ENCODE measurements around the gene SLC6A13. TPM values are rescaled to one million over a fixed set of nuclear protein-coding genes. Genes with fewer than 3 reads are reported as not detected.
A peak's percentile ranks its signal among the peaks of the same experiment; 100 is the strongest.

Gene SLC6A13
- total RNA-seq, 2 donors from 2014 or later: 2.6 to 3.3 TPM

DNA sequence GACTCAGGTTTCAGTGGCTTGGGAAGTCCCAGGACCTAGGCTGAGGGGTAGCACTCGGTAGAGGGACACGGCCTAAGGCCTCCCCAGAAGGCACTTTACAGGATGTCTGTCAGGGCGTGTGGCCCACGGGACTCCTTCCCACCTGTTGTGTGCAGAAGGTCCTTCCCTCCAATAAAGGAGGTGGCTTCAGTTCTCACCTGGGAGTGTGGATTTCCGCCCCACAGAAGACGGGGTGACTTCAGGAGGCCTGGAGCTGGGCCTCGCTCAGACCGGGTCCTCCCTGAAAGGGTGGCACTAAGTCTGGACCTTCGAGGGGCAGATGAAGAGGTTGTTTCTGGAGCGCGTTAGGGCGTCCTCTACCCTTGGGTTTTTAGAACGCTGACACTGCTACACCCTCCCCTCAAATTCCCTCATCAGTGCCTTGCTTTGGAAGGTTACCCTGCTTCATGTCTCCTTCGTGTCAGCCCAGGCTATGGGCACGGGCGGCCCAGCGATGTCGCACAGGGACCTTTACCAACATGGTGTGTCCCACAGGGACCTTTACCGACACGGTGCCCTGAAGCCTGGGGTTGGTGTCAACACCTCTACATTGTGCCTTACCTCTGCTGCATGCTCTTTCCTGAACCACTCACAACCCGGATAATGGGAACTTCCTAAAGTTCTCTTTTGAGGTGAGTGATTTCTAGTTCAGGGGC lies 55.7 kb downstream of the SLC6A13 start:
- H3K4me3 Mint-ChIP-seq: no peak overlapping the region
- ATAC-seq (replicated peaks in 1 of 2): no peak
- DNase-seq: no peak
- H3K36me3 Mint-ChIP-seq (ENCODE audit: insufficient read depth in 2 of 2): no peaks in the 10 kb centered on the region
- no peaks in the 10 kb centered on the region for H3K4me1 Mint-ChIP-seq (ENCODE audit: low read depth)
- no peaks in the 10 kb centered on the region for H3K9me3 Mint-ChIP-seq
- no peak overlapping the region for H3K27ac Mint-ChIP-seq
- peaks cover 64% of the 10 kb centered on the region for H3K27me3 Mint-ChIP-seq (ENCODE audit: low read depth)

DNA sequence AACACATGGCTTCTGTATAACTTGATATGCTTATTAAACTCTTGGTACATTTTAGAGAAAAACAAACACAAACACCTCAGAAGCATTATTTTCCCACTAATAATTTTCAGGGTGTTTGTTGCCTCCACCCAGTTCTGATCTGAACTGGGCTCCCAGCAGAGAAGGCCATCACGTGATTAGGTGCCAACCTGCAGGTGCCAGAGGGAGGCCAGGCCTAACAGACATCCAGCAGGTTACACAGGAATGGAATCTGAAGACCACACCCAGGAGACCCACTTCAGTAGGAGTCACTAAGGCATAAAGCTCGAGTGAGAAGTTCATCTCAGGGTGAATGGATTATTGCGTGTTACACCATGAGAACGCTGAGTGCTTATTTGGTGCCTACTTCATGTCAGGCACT lies 57.6 kb downstream of the SLC6A13 start:
- no peak overlapping the region for H3K27ac Mint-ChIP-seq
- H3K36me3 Mint-ChIP-seq (ENCODE audit: insufficient read depth in 2 of 2): no peaks in the 10 kb centered on the region
- no peak for ATAC-seq (replicated peaks in 1 of 2)
- H3K4me1 Mint-ChIP-seq (ENCODE audit: low read depth): no peaks in the 10 kb centered on the region
- no peaks in the 10 kb centered on the region for H3K9me3 Mint-ChIP-seq
- H3K4me3 Mint-ChIP-seq: no peak overlapping the region
- peaks cover 61% of the 10 kb centered on the region for H3K27me3 Mint-ChIP-seq (ENCODE audit: low read depth)
- no peak for DNase-seq

DNA sequence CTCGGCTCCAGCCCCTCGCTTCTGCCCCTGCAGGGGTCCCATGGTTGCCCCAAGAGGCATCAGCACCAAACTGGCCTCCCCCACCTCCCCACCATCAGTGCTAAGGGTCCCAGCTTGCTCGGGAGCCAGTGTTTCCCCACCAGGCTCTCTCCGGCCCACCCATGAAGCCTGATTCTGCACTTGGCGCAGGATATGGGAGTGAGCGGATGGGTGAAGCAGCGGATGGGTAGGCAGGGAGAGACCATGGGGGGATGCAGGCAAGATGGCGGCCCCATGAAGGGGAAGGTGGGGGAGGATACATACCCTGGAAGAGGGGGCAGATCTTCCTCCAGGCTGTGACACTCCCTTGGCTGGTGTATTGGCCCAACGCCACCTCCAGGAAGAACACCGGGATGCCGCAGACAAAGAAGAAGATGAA lies 58.4 kb downstream of the SLC6A13 start:
- no peak overlapping the region for H3K27ac Mint-ChIP-seq
- no peaks in the 10 kb centered on the region for H3K4me1 Mint-ChIP-seq (ENCODE audit: low read depth)
- peaks cover 53% of the 10 kb centered on the region for H3K27me3 Mint-ChIP-seq (ENCODE audit: low read depth)
- no peak for ATAC-seq (replicated peaks in 1 of 2)
- H3K36me3 Mint-ChIP-seq (ENCODE audit: insufficient read depth in 2 of 2): no peaks in the 10 kb centered on the region
- DNase-seq: no peak
- no peaks in the 10 kb centered on the region for H3K9me3 Mint-ChIP-seq
- H3K4me3 Mint-ChIP-seq: no peak overlapping the region

DNA sequence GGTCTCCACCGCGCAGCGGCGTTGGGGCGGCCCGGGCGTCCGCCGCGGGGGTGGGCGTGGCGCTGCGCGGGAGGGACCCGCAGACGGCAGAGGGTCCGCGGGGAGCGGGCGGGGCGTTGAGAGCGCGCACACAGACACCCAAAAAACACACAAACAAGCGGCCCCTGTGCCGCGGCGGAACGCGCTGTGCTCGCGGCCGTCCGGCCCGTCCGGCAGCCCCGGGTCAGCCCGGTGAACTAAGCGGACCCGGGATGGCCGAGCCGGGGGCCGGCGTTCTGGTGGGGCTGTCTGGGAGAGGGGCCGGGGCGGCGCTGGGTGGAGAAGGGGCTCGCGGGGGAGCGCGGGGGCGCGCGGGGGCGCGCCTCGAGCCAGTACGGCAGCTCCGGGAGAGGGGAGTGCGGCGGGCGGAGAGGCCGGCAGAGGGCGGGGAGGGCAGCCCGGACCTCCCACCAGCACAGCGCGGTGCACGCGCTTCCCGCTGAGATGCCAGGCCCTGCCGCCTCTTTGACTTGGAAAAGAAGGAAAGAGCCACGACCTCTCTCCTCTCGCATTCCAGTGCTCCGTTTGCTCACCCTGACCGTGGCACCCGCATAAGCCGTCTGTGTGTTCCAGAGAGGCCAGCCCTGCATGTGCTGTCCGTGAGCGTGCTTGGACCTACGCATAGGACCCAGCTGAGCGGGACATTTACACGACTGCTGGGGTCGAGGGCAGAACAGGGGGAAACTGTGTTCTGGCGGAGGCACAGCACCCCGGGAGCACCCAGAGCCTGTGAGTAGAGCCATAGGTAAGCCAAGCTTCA lies 59.0 kb downstream of the SLC6A13 start:
- Mint-ChIP-seq H3K27ac (no peak overlapping the region), H3K36me3 (ENCODE audit: insufficient read depth in 2 of 2) (no peaks in the 10 kb centered on the region), H3K4me1 (ENCODE audit: low read depth) (no peaks in the 10 kb centered on the region), H3K4me3 (no peak overlapping the region), H3K27me3 (ENCODE audit: low read depth) (peaks cover 47% of the 10 kb centered on the region), H3K9me3 (no peaks in the 10 kb centered on the region)
- ATAC-seq (replicated peaks in 1 of 2) (no peak), DNase-seq (no peak)

DNA sequence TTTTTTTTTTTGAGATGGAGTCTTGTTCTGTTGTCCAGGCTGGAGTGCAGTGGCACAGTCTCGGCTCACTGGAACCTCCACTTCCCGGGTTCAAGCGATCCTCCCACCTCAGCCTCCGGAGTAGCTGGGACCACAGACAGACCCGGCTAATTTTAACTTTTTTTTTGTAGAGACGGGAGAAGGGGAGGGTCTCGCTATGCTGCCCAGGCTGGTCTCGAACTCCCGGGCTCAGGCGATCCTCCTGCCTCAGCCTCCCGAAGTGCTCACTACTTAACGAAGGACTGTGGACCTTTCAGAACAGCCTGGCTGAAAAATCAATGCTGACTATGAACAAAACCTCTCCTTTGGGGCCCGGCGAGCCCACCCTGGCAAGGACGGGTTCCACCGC lies 59.6 kb downstream of the SLC6A13 start:
- Mint-ChIP-seq H3K27me3 (ENCODE audit: low read depth) (peaks cover 47% of the 10 kb centered on the region), H3K4me3 (no peak overlapping the region), H3K4me1 (ENCODE audit: low read depth) (no peaks in the 10 kb centered on the region), H3K27ac (no peak overlapping the region), H3K9me3 (no peaks in the 10 kb centered on the region), H3K36me3 (ENCODE audit: insufficient read depth in 2 of 2) (no peaks in the 10 kb centered on the region)
- ATAC-seq (replicated peaks in 1 of 2) (no peak), DNase-seq (no peak)

DNA sequence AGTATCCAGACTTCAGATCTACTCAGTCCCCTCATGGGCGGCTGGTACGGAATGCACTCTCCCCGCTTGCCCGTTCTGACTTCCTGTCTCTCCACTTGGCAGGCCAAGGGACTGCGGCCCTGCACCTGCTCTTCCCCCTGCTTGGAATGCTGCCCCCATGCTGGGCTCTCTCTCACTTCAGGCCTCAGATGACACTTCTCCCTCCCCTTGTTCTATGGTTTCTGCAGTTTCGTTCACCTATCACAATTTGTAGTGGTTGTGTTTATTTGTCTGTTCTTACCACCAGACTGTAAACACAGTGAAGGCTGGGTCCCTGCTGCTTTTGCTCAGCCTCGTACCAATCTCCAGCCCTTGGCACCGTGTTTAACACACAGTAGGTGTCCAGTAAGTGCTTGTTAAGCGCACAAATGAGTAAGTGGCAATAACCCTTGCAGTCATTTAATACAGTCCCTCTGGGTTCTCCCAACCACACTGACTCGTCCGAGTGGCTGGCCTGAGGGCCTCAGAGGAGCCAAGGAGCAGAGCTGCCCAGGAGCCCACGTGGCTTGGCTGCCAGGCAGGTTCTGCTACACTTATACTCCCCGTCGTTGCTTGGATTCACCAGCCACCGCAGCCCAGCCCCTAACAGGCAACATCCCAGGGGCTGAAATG lies 60.4 kb downstream of the SLC6A13 start:
- H3K9me3 Mint-ChIP-seq: peaks cover 0 to 2% of the 10 kb centered on the region in 2 donors
- peak overlapping the region in 1 of 2 donors; percentile 75 for H3K4me3 Mint-ChIP-seq
- peaks cover 47% of the 10 kb centered on the region for H3K27me3 Mint-ChIP-seq (ENCODE audit: low read depth)
- no peak overlapping the region for H3K27ac Mint-ChIP-seq
- no peak for DNase-seq
- H3K36me3 Mint-ChIP-seq (ENCODE audit: insufficient read depth in 2 of 2): no peaks in the 10 kb centered on the region
- no peak for ATAC-seq (replicated peaks in 1 of 2)
- H3K4me1 Mint-ChIP-seq (ENCODE audit: low read depth): no peaks in the 10 kb centered on the region

DNA sequence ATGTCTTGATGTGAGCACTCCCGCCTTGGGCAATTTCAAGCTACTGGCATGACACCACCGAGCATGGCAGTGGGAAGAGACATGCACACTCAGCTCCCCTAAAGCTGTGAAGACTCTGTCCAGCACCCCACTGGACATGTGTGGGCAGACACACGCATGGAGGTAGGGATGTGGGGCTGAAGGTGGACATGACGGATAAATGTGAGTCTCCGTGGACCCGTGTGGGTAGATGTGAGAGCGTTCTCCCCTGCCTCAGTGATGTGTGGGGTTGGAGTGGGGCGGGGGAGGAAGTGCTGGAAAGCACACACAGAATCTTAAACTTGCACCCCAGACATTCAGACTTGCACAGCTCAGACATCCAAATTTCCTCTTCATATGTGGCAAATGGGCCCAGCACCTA lies 61.3 kb downstream of the SLC6A13 start:
- Mint-ChIP-seq H3K9me3 (peaks cover 2 to 3% of the 10 kb centered on the region in 2 donors), H3K27ac (no peak overlapping the region), H3K4me3 (no peak overlapping the region), H3K4me1 (ENCODE audit: low read depth) (no peaks in the 10 kb centered on the region), H3K27me3 (ENCODE audit: low read depth) (peaks cover 45% of the 10 kb centered on the region), H3K36me3 (ENCODE audit: insufficient read depth in 2 of 2) (no peaks in the 10 kb centered on the region)
- DNase-seq: no peak
- no peak for ATAC-seq (replicated peaks in 1 of 2)

DNA sequence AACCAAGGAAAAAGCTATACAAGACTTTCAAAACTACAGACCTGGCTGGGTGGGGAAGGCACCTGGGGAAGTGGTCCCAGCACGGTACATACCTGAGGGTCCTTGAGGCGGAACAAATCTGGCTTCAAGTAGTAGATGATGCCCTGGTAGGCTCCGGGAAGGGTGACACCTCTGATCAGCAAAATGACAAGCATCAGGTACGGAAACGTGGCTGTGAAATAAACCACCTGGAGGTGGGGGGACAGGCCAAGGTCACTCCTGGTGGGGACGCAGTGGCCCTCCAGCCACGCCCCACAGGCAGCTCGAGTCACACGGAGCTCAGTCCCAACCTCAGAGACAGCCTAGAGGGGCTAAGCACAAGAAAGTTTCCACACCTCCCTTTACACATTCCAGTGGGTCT lies 63.9 kb downstream of the SLC6A13 start:
- ATAC-seq (replicated peaks in 1 of 2): no peak
- Mint-ChIP-seq H3K27ac (no peak overlapping the region), H3K36me3 (ENCODE audit: insufficient read depth in 2 of 2) (no peaks in the 10 kb centered on the region), H3K4me3 (no peak overlapping the region), H3K4me1 (ENCODE audit: low read depth) (no peaks in the 10 kb centered on the region), H3K27me3 (ENCODE audit: low read depth) (peaks cover 20% of the 10 kb centered on the region), H3K9me3 (peaks cover 2 to 3% of the 10 kb centered on the region in 2 donors)
- DNase-seq: no peak

DNA sequence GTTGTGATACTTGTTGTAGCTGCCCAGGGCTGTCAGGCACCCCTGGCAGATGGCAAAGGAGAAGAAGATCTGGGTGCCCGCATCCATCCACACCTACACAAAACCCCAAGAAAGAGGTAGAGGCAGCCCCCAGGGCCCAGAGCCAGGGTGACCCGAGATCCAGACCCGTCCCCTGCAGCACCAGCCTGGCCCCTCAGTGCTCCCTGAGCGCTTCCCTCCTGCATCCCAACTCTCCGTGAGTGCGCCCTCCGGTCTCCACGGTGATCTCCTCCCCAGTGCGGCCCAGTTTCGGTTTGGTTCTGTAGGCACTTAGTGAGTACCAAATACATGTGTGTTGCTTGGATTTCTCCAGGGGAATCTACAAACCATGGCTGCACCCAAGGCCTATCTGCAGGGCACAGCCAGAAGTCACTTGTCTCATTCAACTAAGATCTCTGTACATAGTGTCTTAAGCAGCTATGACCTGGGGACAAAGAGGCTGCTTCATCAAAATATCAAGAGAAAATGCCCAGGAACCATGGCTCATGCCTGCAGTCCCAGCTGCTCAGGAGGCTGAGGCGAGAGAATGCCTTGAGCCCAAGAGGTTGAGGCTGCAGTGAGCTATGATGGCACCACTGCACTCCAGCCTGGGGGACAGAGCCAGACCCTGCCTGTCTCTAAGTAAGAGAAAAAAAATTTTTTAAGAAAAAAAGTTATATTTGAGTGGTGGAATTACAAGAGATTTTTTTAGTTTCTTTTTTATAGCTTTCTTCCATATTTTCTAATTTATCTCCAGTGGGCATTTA lies 64.5 kb downstream of the SLC6A13 start:
- ATAC-seq (replicated peaks in 1 of 2) (no peak), DNase-seq (no peak)
- Mint-ChIP-seq H3K27me3 (ENCODE audit: low read depth) (peaks cover 20% of the 10 kb centered on the region), H3K4me3 (no peak overlapping the region), H3K27ac (no peak overlapping the region), H3K4me1 (ENCODE audit: low read depth) (no peaks in the 10 kb centered on the region), H3K9me3 (peaks cover 2 to 3% of the 10 kb centered on the region in 2 donors), H3K36me3 (ENCODE audit: insufficient read depth in 2 of 2) (no peaks in the 10 kb centered on the region)

DNA sequence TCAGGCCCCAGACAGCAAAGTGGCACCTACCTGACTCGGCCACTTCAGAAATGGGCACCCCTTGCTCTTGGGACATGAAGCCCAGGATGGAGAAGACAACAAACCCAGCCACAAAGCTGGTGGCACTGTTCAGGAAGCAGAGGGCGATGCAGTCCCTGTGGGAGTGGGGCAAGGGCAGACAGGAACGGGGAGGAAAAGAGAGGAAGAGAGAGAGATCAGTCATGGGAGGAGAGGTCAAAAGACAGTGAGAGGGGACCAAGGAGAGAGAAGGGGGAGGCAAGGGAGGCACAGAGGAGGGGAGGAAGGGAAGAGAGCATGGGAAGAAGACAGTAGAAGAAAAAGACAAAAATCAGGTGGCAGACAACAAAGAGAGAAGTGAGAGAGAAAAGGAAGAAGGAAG lies 65.3 kb downstream of the SLC6A13 start:
- no peak overlapping the region for H3K27ac Mint-ChIP-seq
- no peaks in the 10 kb centered on the region for H3K4me1 Mint-ChIP-seq (ENCODE audit: low read depth)
- ATAC-seq (replicated peaks in 1 of 2) (no peak), DNase-seq (no peak)
- peaks cover 14% of the 10 kb centered on the region for H3K27me3 Mint-ChIP-seq (ENCODE audit: low read depth)
- H3K4me3 Mint-ChIP-seq: no peak overlapping the region
- peaks cover 2 to 3% of the 10 kb centered on the region in 2 donors for H3K9me3 Mint-ChIP-seq
- no peaks in the 10 kb centered on the region for H3K36me3 Mint-ChIP-seq (ENCODE audit: insufficient read depth in 2 of 2)

DNA sequence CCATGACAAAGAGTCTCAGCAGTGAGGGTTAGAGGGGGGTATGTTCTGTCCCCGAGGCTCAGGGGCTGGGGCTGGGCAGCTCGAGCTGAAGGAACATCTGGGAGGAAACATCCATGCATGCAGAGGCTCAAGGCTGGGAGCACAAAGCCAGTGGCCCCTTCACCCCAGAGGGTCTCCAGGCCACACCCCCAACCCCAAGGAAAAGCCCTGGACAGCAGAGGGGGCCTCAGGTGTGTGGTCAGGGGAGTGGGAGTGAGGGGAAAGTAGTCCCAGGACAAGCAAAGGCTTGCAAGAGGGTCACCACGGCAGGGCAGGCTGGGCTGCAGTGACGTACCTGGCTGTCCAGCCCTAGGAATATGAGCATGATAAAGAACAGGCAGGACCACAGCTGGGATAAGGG lies 66.2 kb downstream of the SLC6A13 start:
- H3K4me3 Mint-ChIP-seq: no peak overlapping the region
- no peak overlapping the region for H3K27ac Mint-ChIP-seq
- H3K27me3 Mint-ChIP-seq (ENCODE audit: low read depth): peaks cover 7% of the 10 kb centered on the region
- H3K36me3 Mint-ChIP-seq (ENCODE audit: insufficient read depth in 2 of 2): no peaks in the 10 kb centered on the region
- no peaks in the 10 kb centered on the region for H3K4me1 Mint-ChIP-seq (ENCODE audit: low read depth)
- DNase-seq (no peak), ATAC-seq (replicated peaks in 1 of 2) (no peak)
- peaks cover 2 to 3% of the 10 kb centered on the region in 2 donors for H3K9me3 Mint-ChIP-seq

DNA sequence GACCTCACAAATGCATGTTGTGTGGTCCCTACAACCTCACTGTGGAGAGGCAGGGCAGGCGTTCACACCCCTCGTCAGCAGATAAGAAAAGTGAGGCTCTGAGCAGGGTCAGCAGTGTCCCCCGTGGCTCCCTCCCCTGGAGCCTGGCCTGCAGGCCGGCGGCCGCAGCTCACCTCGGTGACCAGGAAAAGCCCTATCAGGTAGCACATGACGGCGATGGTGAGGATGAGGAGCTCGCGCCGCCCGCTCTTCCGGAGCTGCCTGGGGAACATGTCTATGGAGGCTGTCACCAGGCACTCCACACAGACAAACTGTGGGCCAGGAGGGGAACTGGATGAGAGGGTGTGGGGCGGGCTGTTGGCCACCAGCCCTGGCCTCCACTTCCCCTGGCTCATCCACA lies 66.7 kb downstream of the SLC6A13 start:
- H3K4me1 Mint-ChIP-seq (ENCODE audit: low read depth): no peaks in the 10 kb centered on the region
- no peak overlapping the region for H3K4me3 Mint-ChIP-seq
- peaks cover 2 to 3% of the 10 kb centered on the region in 2 donors for H3K9me3 Mint-ChIP-seq

DNA sequence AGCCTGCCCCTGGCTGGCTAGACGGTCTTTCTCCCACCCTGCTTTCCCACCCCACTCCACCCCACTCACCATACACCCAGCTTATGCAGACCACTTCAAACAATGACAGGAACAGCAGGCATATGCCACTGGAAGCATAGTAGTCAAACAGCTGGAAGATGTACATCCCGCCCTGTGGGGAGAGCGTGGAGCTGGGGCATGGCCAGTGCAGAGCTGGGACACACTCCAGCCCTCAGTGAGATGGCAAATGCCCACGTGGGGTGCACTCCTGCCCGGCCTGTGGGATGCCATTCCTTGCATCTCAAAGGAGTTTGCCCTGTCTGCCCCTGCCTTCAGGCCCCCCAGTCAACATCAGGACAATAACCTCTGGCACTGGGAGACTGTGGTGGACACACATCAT lies 67.5 kb downstream of the SLC6A13 start:
- Mint-ChIP-seq H3K4me1 (ENCODE audit: low read depth) (no peaks in the 10 kb centered on the region), H3K27ac (no peak overlapping the region), H3K9me3 (peaks cover 2 to 3% of the 10 kb centered on the region in 2 donors), H3K36me3 (ENCODE audit: insufficient read depth in 2 of 2) (no peaks in the 10 kb centered on the region), H3K27me3 (ENCODE audit: low read depth) (no peaks in the 10 kb centered on the region), H3K4me3 (no peak overlapping the region)
- ATAC-seq (replicated peaks in 1 of 2): no peak
- DNase-seq: no peak

More for the DNA sequence above, 66.7 kb downstream of the SLC6A13 start:
- ATAC-seq (replicated peaks in 1 of 2) (no peak), DNase-seq (no peak)
- no peak overlapping the region for H3K27ac Mint-ChIP-seq
- H3K36me3 Mint-ChIP-seq (ENCODE audit: insufficient read depth in 2 of 2): no peaks in the 10 kb centered on the region
- H3K27me3 Mint-ChIP-seq (ENCODE audit: low read depth): peaks cover 2% of the 10 kb centered on the region
